ENCODE results near the gene SMIM11. TPM values are rescaled to one million over a fixed set of nuclear protein-coding genes. Genes with fewer than 3 reads are reported as not detected.

Gene SMIM11
- total and polyA plus RNA-seq, 2 of the 4 experiments (the other 2 are of a cell fraction): 3.6 to 8.8 TPM

DNA sequence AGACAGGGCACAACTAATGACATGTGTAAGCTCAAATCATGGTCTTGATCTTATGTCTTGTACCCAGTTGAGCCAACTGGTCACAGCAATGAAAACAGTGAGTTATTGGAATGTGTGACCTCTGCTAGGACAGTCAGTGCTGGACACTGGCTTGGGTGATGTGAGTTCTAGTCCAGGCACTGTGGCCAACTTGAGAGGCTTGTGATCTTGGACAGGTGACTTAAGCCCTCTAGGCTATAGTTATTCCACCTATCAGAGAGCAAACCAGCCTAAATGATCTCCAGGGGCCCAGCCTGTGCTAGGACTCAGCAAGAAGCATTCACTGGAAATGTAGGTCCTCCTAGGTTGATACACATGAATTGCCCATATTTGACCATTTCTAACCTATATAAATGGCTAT lies 10.4 kb upstream of the SMIM11 start:
- no peaks in the 10 kb centered on the region for H3K9me3 ChIP-seq (ENCODE audit: control insufficient read depth, insufficient read depth, low read length)
- no peak overlapping the region for H3K4me2 ChIP-seq (ENCODE audit: low read depth, low read length)
- H4K8ac ChIP-seq (ENCODE audit: low read depth in 2 of 2, low read length in 2 of 2): no peak overlapping the region
- no peaks in the 10 kb centered on the region; the same call in 1 of the 2 replicates for H3K9me1 ChIP-seq (ENCODE audit: insufficient read depth, low read length)
- H2BK20ac ChIP-seq (ENCODE audit: low read depth, low read length): no peak overlapping the region
- no peak overlapping the region for H2AK9ac ChIP-seq (replicated peaks; ENCODE audit: low read depth, low read length, poor library complexity)
- no peaks in the 10 kb centered on the region for H4K20me1 ChIP-seq (ENCODE audit: insufficient read depth, low read length)
- H4K5ac ChIP-seq (ENCODE audit: low read depth, low read length): no peak overlapping the region
- BruUV-seq (replicated peaks): no TSS peak
- H3K18ac ChIP-seq (ENCODE audit: low read depth, low read length): no peak overlapping the region
- no peak overlapping the region for H3K4ac ChIP-seq (ENCODE audit: low read depth, low read length)
- ChIA-PET CTCF (no interaction called here), POLR2A (ENCODE audit: unreplicated experiment) (no interaction called here)
- H3K27me3 ChIP-seq (ENCODE audit: control insufficient read depth, insufficient read depth, low read length): peaks cover 13% of the 10 kb centered on the region
- no peak overlapping the region for H3K4me3 ChIP-seq (ENCODE audit: insufficient read depth, low read depth, low read length)
- TF ChIP-seq RFX5 (IDR thresholded peaks at IDR 0.05; ENCODE audit: low read depth, low read length): no peak
- TF ChIP-seq, protein P1, sequence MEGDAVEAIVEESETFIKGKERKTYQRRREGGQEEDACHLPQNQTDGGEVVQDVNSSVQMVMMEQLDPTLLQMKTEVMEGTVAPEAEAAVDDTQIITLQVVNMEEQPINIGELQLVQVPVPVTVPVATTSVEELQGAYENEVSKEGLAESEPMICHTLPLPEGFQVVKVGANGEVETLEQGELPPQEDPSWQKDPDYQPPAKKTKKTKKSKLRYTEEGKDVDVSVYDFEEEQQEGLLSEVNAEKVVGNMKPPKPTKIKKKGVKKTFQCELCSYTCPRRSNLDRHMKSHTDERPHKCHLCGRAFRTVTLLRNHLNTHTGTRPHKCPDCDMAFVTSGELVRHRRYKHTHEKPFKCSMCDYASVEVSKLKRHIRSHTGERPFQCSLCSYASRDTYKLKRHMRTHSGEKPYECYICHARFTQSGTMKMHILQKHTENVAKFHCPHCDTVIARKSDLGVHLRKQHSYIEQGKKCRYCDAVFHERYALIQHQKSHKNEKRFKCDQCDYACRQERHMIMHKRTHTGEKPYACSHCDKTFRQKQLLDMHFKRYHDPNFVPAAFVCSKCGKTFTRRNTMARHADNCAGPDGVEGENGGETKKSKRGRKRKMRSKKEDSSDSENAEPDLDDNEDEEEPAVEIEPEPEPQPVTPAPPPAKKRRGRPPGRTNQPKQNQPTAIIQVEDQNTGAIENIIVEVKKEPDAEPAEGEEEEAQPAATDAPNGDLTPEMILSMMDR (conservative IDR thresholded peaks at IDR 0.05; ENCODE audit: low read depth, low read length): no peak
- no peak for TF ChIP-seq MAFK (IDR thresholded peaks at IDR 0.05; ENCODE audit: low read depth, low read length)
- TF ChIP-seq RCOR1 (IDR thresholded peaks at IDR 0.05; ENCODE audit: insufficient replicate concordance, low read length): no peak
- no peak for TF ChIP-seq MXI1 (IDR thresholded peaks at IDR 0.05; ENCODE audit: borderline replicate concordance, low read depth, low read length)
- no peak for TF ChIP-seq CEBPB (IDR thresholded peaks at IDR 0.05; ENCODE audit: low read depth, low read length)
- TF ChIP-seq, protein P2, sequence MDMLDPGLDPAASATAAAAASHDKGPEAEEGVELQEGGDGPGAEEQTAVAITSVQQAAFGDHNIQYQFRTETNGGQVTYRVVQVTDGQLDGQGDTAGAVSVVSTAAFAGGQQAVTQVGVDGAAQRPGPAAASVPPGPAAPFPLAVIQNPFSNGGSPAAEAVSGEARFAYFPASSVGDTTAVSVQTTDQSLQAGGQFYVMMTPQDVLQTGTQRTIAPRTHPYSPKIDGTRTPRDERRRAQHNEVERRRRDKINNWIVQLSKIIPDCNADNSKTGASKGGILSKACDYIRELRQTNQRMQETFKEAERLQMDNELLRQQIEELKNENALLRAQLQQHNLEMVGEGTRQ (IDR thresholded peaks at IDR 0.05; ENCODE audit: low read depth, low read length): no peak
- TF ChIP-seq FOS (IDR thresholded peaks at IDR 0.05; ENCODE audit: low read depth, low read length): no peak
- TF ChIP-seq ELK1 (IDR thresholded peaks at IDR 0.05; ENCODE audit: borderline replicate concordance, low read depth, low read length): no peak
- no peak for TF ChIP-seq POLR2A (IDR thresholded peaks at IDR 0.05; ENCODE audit: low read depth, low read length)
- no peak for TF ChIP-seq NFE2L2 (IDR thresholded peaks at IDR 0.05; ENCODE audit: low read depth, low read length)
- no peak for TF ChIP-seq MAZ (IDR thresholded peaks at IDR 0.05; ENCODE audit: borderline replicate concordance, low read depth, low read length)
- H2BK120ac ChIP-seq (ENCODE audit: low read depth, low read length): no peak overlapping the region
- ATAC-seq (ENCODE audit: low read depth): no peak
- in situ Hi-C loops (cut with MboI; ENCODE audit: low sequenced_read_pairs) (no loop called here), dilution Hi-C loops (cut with HindIII; ENCODE audit: low sequenced_read_pairs, unreplicated experiment) (no loop called here), intact Hi-C loops (cut with micrococcal nuclease) (no loop called here)
- H2BK5ac ChIP-seq (ENCODE audit: low read depth, low read length, poor library complexity, severe bottlenecking): no peak overlapping the region
- no peak overlapping the region for H3K27ac ChIP-seq (ENCODE audit: insufficient read depth, low read length)
- H4K91ac ChIP-seq (ENCODE audit: insufficient read depth, low read depth, low read length): no peak overlapping the region
- H3K4me1 ChIP-seq (ENCODE audit: control insufficient read depth, insufficient read depth, low read length): no peaks in the 10 kb centered on the region
- no peaks in the 10 kb centered on the region for H3K36me3 ChIP-seq (ENCODE audit: control insufficient read depth, insufficient read depth, low read length)
- no peak overlapping the region for H3K56ac ChIP-seq (ENCODE audit: extremely low read depth, insufficient read depth, low read length)
- no peak overlapping the region for H3K9ac ChIP-seq (ENCODE audit: low read depth, low read length)
- H2AK5ac ChIP-seq (ENCODE audit: low read depth, low read length): no peak overlapping the region
- no peak overlapping the region for H3K14ac ChIP-seq (replicated peaks; ENCODE audit: low read depth, low read length)
- no peaks in the 10 kb centered on the region for H3K79me1 ChIP-seq (ENCODE audit: low read depth in 1 of 2, low read length in 2 of 2)
- no peak overlapping the region for H2AFZ ChIP-seq (replicated peaks; ENCODE audit: low read length, poor library complexity)
- no peak for DNase-seq
- no peak overlapping the region for H2BK15ac ChIP-seq (ENCODE audit: low read depth, low read length)
- no peak overlapping the region; the same call in 1 of the 2 replicates for H3K23ac ChIP-seq (ENCODE audit: low read depth, low read length)

Measured in IMR-90 (cell line).